Heart left ventricle (tissue), 13 donors: ENCODE measurements around the gene MIER1.

Experiments
- POLR2A ChIP-seq, 2 donors: fragments of 450-650 bp; IDR thresholded peaks; one replicate each; pipeline ENCODE4 v1.6.1; 2017; ENCODE audit warnings: antibody characterized with exemption in 2 of 2, mild to moderate bottlenecking in 2 of 2, moderate library complexity in 2 of 2
- TF ChIP-seq, protein P1 (sequence below), 12 donors: fragments of 200-600 bp; sonication (generic) in 4 of 12; IDR thresholded peaks; one replicate each; pipeline versions ENCODE4 v1.5.0 to v1.8.0; 2018 to 2022; ENCODE audit warnings: antibody characterized with exemption in 12 of 12, mild to moderate bottlenecking in 5 of 12
- donor health status: ischemic (EF 13 %, LVEDD 7.1; RV severe dilation, severe dysfunction).
- donor health status: DM: no; HTN: yes; CAD: no.
- donor health status: DM: no; HTN: no; CAD: no.
- donor health status: ischemic (EF 25% LVEDD 6.9; RV normal size, moderate dysfunction).
- donor health status: ischemic (EF 25% LVEDD 5.7; RV mildly dilated, moderate dysfunction).
- donor health status: ischemic (EF 35%, LVEDD 5.7; RV mildly dilated, moderate dysfunction).
- donor health status: nonischemic (EF 11% LVEDD 7.7; RV severe dilation, severe dysfunction).
- donor health status: DM: yes; HTN: yes; CAD: no.
- donor health status: PGD.
- donor health status: ischemic (EF 29% LVEDD 5.4; RV normal size, mild dysfunction).
- donor health status: nonischemic (EF 23%, LVEDD 6.1; RV moderate dilation, normal function).

DNA sequence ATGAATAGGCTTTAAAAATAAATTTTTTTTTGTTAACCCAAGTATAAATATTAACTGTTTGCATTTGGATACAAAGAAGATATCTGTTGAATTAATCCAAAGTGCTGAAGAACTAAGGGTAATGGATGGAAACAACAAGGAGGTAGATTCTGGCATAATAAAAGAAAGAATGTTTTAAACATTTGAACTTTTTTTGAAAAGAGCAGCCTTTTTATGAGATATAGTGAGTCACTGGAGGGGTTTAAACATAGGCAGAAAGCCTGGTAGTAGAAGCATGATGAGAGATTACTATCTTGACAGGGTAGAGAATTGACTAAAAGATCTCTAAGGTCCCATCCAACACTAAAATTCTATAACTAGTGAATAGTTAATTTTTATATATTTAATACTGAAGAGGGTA, 2.7 kb downstream of the MIER1 start:
- TF ChIP-seq, protein P1, sequence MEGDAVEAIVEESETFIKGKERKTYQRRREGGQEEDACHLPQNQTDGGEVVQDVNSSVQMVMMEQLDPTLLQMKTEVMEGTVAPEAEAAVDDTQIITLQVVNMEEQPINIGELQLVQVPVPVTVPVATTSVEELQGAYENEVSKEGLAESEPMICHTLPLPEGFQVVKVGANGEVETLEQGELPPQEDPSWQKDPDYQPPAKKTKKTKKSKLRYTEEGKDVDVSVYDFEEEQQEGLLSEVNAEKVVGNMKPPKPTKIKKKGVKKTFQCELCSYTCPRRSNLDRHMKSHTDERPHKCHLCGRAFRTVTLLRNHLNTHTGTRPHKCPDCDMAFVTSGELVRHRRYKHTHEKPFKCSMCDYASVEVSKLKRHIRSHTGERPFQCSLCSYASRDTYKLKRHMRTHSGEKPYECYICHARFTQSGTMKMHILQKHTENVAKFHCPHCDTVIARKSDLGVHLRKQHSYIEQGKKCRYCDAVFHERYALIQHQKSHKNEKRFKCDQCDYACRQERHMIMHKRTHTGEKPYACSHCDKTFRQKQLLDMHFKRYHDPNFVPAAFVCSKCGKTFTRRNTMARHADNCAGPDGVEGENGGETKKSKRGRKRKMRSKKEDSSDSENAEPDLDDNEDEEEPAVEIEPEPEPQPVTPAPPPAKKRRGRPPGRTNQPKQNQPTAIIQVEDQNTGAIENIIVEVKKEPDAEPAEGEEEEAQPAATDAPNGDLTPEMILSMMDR (IDR thresholded peaks at IDR 0.05): no peak
- no peak for TF ChIP-seq POLR2A (IDR thresholded peaks at IDR 0.05)
